ENCODE data around the gene FMN1.

DNA sequence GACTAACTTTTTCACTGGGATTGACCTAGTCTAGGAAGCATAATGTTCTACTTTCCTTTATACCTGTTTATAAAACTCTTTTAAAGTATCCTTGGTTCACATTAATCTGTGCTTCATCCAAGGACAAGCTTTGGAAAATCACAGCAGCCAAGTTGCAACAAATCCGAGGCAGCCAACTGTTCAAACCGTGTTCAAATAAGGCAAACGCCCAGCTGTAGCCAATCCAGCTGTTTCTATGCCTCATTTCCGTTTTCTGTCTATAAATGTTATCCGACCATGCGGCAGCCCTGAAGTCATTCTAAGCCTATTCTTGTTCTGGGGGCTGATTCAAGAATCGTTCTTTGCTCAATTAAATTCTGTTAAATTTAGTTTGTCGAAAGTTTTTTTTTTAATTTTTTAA lies 78.3 kb downstream of the FMN1 start:
- TF ChIP-seq, protein P1, sequence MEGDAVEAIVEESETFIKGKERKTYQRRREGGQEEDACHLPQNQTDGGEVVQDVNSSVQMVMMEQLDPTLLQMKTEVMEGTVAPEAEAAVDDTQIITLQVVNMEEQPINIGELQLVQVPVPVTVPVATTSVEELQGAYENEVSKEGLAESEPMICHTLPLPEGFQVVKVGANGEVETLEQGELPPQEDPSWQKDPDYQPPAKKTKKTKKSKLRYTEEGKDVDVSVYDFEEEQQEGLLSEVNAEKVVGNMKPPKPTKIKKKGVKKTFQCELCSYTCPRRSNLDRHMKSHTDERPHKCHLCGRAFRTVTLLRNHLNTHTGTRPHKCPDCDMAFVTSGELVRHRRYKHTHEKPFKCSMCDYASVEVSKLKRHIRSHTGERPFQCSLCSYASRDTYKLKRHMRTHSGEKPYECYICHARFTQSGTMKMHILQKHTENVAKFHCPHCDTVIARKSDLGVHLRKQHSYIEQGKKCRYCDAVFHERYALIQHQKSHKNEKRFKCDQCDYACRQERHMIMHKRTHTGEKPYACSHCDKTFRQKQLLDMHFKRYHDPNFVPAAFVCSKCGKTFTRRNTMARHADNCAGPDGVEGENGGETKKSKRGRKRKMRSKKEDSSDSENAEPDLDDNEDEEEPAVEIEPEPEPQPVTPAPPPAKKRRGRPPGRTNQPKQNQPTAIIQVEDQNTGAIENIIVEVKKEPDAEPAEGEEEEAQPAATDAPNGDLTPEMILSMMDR (IDR thresholded peaks at IDR 0.05) = no peak
- no peak for TF ChIP-seq POLR2A (IDR thresholded peaks at IDR 0.05)
